AG10803 (cell line): ENCODE data around the gene USP20.
A peak's percentile ranks its signal among the peaks of the same experiment; 100 is the strongest.

Source experiments
- DNase-seq: peaks from one replicate; pipeline ENCODE4 v3.0.0; 2010; ENCODE audit warnings: low read depth
- H3K4me3 ChIP-seq: 2 replicates; pipeline ENCODE4 v1.5.1; 2011; ENCODE audit warnings: mild to moderate bottlenecking, low read length, control low read depth
- TF ChIP-seq, protein P1 (sequence below): conservative IDR thresholded peaks from 2 replicates; pipeline ENCODE4 v1.5.1; 2011; ENCODE audit warnings: mild to moderate bottlenecking, low read length, control low read depth, inconsistent platforms

The USP20 gene

DNA sequence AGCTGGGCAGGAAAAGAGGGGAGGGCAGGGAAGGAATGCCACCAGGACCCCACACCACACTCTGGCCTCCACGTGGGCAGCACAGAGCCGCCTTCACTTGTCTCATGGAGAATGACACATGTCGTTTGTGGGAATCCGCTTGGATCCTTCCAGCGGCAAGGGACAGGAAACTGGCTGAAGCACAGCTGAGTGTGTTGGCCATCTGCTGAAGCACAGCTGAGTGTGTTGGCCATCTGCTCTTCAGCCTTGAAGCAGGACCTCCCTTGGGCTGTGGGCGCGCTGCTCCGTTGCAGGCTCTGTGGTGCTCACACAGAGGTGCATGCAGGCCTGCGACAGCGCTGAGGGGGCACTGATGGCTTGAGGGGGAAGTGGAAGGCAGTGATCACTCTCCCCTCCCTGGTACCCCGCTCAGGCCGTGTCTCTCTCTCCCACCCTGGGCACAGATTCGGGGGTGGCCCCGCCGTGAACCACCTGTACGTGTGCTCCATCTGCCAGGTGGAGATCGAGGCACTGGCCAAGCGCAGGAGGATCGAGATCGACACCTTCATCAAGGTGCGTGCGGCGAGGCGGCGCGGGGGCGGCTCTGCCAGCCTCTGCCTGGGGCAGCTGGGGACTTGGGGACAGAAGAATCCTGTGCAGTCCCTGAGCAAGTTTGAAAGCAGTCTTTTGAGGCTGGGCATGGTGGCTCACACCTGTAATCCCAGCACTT is 40.6 kb downstream of the USP20 start:
- TF ChIP-seq, protein P1, sequence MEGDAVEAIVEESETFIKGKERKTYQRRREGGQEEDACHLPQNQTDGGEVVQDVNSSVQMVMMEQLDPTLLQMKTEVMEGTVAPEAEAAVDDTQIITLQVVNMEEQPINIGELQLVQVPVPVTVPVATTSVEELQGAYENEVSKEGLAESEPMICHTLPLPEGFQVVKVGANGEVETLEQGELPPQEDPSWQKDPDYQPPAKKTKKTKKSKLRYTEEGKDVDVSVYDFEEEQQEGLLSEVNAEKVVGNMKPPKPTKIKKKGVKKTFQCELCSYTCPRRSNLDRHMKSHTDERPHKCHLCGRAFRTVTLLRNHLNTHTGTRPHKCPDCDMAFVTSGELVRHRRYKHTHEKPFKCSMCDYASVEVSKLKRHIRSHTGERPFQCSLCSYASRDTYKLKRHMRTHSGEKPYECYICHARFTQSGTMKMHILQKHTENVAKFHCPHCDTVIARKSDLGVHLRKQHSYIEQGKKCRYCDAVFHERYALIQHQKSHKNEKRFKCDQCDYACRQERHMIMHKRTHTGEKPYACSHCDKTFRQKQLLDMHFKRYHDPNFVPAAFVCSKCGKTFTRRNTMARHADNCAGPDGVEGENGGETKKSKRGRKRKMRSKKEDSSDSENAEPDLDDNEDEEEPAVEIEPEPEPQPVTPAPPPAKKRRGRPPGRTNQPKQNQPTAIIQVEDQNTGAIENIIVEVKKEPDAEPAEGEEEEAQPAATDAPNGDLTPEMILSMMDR, result no peak
- peak; percentile 25 for DNase-seq
- H3K4me3 ChIP-seq, result no peak overlapping the region

DNA sequence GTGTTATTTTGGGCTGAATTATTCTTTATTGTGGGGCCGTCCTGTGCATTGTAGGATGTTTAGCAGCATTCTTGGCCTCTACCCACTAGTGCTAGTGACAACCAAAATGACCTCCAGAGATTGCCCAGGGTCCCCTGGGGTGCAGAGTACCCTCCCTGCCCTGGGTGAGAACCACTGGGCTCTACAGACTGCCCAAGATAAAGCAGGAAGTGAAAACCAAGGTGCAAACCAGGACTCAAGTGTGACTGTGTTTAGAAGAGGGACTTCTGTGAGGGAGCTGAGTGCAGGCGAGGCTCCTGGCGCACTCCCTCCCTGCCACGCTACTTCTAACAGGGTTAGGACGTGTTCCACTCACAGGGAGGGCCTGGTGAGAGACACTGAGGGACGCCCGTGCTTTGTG is 41.6 kb downstream of the USP20 start:
- TF ChIP-seq, protein P1, result no peak
- no peak overlapping the region for H3K4me3 ChIP-seq
- no peak for DNase-seq

DNA sequence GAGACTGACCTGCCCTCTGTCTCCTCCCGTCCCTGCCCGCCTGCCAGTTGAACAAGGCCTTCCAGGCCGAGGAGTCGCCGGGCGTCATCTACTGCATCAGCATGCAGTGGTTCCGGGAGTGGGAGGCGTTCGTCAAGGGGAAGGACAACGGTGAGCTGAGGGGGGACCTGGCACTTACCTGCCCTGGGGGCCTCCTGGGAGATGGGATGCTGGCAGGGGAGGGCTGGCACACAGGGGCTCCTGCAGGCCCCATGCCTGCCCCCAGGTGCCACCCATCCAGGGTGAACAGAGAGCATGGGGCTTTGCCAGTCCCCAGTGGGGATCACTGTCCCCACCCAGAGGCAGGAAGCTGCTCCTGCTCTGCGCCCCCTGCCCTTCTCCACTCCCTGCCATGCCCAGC is 43.0 kb downstream of the USP20 start:
- no peak for DNase-seq
- TF ChIP-seq, protein P1, result no peak
- H3K4me3 ChIP-seq, result no peak overlapping the region

DNA sequence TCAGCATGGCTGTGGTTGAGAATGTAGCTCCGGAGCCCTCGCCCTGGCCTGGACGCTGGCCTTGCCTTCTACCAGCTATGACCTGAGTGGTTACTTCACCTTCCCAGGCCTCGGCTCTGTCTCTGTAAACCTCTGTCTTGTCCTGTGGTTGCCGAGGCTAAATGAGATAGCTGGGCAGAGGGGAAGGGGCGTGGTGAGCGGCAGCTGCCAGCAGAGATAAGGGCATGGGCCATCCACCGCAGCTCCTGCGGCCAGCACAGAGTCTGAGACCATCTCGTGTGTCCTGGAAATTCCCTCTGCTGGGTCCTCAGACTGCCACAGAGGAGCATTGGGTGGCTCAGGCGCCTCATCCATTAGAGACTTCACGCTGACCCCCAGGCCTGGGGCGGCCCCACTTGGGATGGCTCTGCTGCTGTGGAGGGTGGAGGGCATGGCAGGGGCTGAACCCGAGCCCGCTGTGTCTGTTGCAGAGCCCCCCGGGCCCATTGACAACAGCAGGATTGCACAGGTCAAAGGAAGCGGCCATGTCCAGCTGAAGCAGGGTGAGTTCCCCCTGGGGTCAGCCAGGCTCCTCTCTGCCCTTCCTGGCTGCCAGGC is 43.9 kb downstream of the USP20 start:
- no peak for DNase-seq
- TF ChIP-seq, protein P1, result no peak

DNA sequence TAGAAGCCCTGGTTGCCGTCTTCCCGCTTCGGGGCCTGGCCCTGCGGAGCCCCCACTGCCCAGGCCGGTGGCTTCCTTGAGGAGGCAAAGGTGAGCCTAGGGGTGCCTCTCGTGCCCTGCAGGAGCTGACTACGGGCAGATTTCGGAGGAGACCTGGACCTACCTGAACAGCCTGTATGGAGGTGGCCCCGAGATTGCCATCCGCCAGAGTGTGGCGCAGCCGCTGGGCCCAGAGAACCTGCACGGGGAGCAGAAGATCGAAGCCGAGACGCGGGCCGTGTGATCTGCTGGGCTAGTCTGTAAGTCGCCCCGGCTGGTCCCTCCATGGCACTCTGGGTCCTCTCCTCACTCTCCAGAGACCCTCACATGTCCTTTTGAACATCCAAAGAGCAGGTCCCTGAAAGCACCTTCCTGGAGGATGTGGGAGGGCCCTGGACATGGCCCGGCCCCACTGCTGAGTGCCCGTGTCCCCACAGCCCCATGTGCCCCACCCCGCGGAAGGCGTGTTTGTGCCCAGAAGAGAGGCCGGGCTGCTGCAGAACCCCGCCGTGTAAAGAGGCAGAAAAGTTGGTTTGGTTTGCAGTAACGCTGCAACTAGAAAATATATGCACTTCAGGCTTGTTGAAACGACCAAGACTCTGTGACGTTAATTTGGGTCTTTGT is 44.9 kb downstream of the USP20 start:
- TF ChIP-seq, protein P1, result no peak
- DNase-seq, result no peak

More for the DNA sequence above, 43.9 kb downstream of the USP20 start:
- no peak overlapping the region for H3K4me3 ChIP-seq

DNA sequence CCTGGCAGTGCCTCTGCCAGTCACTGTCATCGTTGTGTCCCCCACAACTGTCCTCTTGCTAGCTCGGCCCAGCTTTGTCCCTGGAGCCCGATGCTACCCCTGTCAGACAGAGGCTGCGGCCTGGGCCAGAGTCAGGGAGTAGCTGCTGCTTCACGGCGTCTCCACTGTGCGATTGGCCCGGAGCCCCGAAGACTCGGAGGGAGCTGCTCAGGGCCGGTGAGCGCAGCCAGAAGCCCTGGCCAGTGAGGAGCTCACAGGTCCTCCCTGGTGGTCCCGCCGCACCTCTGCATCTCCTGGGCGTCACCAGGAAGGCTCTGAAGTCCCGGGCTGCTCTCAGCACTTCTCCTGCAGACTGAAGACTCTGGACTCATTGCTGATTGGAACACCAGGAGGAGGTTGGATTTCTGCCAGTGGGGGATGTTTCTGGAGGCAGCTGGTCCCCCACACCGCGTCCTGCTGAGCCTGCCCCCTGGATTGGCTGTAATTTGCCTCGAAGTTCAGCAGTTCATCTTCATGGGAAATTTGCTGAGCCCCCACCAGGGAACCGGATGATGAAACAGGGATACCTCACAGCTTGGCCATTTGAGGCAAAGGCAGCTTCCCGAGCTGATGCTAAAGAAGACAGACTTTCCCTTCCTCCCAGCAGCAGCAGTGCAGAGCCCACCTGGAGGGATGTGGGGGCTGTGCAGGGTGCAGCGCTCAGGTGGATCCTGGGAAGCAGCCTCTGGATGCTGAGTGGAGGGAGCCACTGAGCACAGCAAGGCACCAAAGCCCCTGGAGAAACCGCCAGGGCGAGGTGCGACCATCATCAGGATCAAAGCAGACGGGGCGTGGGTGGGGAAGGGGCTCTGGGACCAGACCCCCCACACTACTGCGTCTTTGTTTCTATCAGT is 45.6 kb downstream of the USP20 start:
- TF ChIP-seq, protein P1, result no peak
- H3K4me3 ChIP-seq, result no peak overlapping the region
- no peak for DNase-seq

More for the DNA sequence above, 44.9 kb downstream of the USP20 start:
- H3K4me3 ChIP-seq, result no peak overlapping the region
